ENCODE data around the gene PSG2. TPM values are rescaled to one million over a fixed set of nuclear protein-coding genes. Genes with fewer than 3 reads are reported as not detected.
"Not testable (repeated sequence)": the region's sequence is repeated elsewhere in the genome, so short reads cannot be mapped to it uniquely, and the experiment has no call there.

Gene PSG2
- not detected for total RNA-seq

DNA sequence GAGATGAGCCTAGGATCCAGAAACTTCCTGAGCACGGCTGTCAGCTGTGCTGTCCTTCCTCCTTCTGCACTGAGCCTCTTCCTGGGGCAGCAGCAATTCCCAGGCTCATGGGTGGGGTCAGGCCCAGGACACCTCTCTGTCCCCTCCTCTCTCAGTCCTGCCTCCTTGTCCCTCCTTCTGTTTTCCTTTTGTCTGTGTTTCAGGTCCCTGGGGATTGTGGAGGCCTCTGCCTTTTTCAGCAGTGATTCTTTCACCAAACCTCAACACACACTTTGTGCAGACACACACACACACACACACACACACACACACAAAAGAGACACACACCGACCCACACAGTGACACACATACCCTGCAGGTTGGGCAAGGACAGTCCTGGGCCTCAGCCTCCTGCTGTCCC, at the start of gene PSG2:
PSG2 (minus strand) TSS at position 101 of the 400 bp plus-strand sequence. CDS start 132 bp downstream, outside the sequence.
- H3K27me3 ChIP-seq; H3K27ac ChIP-seq; H3K9me3 ChIP-seq; H3K4me3 ChIP-seq; H3K4me1 ChIP-seq; H3K36me3 ChIP-seq; DNase-seq (ENCODE audit: low spot score): not testable (repeated sequence)

DNA sequence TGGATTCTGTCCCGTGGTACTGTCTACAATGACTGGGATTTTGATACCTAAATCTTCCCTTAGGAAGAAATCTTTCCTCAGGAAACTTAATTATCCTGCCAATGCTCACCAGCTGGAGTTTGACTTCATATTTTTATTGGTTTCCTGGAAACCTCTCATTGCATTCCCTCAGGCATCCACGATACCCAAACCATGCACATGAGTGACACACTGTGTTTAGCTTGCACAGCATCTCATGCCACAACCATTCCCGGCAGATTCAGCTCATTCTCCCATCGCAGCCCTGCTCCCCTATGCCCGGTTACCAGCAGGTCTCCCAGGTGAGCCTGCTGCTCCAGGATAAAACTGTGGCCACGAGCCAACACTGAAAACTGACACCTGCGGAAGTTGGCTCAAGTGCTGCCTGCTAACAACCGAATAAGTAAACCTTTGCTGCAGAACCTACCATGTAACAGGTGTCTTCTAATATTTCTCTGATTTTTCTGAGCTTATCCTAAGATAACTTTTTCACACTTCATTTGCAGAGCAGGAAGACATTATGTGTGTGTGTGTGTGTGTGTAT, 48.9 kb upstream of the PSG2 start:
- H3K27me3 ChIP-seq; H3K4me1 ChIP-seq; H3K9me3 ChIP-seq; H3K27ac ChIP-seq; DNase-seq (ENCODE audit: low spot score); H3K4me3 ChIP-seq; H3K36me3 ChIP-seq: not testable (repeated sequence)

DNA sequence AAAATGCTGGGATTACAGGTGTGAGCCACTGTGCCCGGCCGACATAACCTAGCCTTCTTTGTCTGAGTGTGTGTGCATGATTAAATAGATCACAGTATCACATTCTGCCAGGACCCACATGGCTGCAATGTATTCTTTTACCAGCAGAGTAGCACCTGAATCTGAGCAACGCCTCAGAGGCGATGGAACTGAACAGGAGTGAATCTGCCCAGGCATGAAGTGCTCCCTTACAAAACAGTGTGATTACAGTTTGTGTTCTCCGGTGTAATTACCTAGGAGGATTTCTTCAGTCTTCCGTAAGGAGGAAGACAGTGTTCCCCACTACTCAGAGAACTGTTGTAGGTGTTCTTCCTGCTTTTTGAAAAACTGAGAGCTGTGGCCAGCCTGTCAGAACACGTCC, 46.7 kb upstream of the PSG2 start:
- H3K27me3 ChIP-seq; DNase-seq (ENCODE audit: low spot score); H3K9me3 ChIP-seq; H3K36me3 ChIP-seq; H3K4me1 ChIP-seq; H3K27ac ChIP-seq; H3K4me3 ChIP-seq: not testable (repeated sequence)

DNA sequence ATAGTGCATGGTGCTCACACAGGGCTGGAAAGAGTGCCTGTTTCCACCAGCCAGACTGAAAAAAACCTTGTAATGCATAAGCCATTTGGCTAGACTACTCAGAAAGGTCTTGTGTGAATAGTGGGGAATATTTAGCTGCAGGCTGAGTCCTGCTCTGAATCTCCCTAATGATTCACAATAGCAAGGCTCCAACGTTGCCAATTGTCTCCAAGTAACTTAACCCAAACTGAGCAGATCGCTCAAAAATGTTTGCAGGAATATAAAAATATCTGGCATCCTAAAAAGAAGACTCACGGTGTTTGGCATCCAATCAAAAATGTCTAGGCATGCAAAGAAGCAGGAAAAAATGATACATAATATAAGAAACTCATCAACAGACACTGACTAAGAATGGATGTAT, 44.8 kb upstream of the PSG2 start:
- not testable (repeated sequence) for H3K4me1 ChIP-seq; H3K27me3 ChIP-seq; DNase-seq (ENCODE audit: low spot score); H3K9me3 ChIP-seq; H3K27ac ChIP-seq; H3K4me3 ChIP-seq; H3K36me3 ChIP-seq

DNA sequence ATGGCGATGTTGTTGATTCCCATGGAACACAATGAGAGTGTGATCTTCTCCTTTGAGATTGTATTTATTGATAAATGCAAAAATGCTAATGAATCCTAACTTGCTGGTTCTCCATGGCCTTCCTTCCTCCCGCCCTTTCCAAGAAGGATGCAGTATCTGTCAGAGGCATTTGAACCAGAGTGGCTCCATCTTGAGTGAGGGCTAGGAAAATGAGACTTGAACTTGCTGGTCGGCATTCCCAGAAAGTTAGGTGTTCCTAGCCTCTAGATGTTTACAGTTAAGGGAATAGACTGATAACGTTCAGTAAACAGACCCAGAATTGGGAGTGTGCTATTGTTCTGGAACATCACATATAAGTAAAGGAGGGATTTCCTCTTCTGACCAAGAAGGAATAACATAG, 44.2 kb upstream of the PSG2 start:
- DNase-seq (ENCODE audit: low spot score): no peak
- no peaks in the 10 kb centered on the region for H3K9me3 ChIP-seq

DNA sequence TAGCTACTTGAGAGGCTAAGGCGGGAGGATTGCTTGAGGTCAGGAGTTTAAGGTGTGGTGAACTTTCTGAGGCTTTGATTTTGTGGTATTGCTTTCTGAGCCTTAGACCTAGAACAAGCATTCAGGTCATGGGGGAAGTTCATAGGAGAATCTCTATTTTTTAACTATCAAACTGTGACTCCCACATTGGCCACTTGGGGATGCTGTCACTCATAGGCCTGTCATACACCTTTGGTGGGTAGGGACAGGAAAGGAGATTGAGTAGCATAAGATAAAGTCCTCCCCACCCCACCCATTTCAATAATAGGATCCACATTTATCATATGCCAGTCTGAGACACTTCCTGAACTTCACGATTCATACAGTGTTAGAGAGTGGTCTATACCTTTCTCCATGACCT, 41.9 kb upstream of the PSG2 start:
- H3K27ac ChIP-seq: no peak overlapping the region
- TF ChIP-seq, protein P1, sequence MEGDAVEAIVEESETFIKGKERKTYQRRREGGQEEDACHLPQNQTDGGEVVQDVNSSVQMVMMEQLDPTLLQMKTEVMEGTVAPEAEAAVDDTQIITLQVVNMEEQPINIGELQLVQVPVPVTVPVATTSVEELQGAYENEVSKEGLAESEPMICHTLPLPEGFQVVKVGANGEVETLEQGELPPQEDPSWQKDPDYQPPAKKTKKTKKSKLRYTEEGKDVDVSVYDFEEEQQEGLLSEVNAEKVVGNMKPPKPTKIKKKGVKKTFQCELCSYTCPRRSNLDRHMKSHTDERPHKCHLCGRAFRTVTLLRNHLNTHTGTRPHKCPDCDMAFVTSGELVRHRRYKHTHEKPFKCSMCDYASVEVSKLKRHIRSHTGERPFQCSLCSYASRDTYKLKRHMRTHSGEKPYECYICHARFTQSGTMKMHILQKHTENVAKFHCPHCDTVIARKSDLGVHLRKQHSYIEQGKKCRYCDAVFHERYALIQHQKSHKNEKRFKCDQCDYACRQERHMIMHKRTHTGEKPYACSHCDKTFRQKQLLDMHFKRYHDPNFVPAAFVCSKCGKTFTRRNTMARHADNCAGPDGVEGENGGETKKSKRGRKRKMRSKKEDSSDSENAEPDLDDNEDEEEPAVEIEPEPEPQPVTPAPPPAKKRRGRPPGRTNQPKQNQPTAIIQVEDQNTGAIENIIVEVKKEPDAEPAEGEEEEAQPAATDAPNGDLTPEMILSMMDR (IDR thresholded peaks at IDR 0.05): no peak
- H3K4me3 ChIP-seq: no peak overlapping the region
- H3K4me1 ChIP-seq: no peaks in the 10 kb centered on the region
- no peaks in the 10 kb centered on the region for H3K36me3 ChIP-seq
- H3K27me3 ChIP-seq: no peaks in the 10 kb centered on the region
- DNase-seq (ENCODE audit: low spot score): no peak
- H3K9me3 ChIP-seq: no peaks in the 10 kb centered on the region

More for the DNA sequence above, 44.2 kb upstream of the PSG2 start:
- Histone ChIP-seq H3K36me3 (no peaks in the 10 kb centered on the region), H3K4me1 (no peaks in the 10 kb centered on the region), H3K27ac (no peak overlapping the region), H3K27me3 (no peaks in the 10 kb centered on the region), H3K4me3 (no peak overlapping the region)
- TF ChIP-seq, protein P1 (IDR thresholded peaks at IDR 0.05): no peak

DNA sequence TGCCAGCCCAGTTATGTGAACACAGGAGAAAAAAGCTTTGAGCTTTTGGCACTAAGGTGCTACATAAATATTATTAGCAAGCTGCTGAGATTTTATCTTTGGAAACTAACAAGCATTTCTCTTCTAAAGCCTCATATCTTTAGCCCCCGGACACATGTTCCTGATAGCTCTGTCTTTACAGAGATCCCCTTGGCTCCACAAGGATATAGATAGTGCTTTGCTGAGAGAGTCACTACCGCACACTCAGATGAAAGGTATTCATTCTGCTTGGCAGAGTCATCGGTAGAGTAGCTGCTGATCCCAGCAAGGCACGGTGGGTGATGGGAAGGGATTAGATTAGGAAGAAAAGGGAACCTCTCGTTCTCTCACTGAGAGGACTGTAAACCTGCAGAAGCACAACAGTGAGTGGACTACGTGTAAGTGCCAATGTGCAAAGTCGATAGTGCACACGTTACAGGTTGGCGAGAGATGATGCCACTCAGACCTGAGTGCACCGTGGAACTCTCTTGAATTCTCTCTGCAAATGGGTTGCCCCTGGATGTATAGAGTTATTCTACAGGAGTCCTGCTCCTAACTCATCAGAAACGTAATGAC, 38.0 kb upstream of the PSG2 start:
- not testable (repeated sequence) for H3K4me3 ChIP-seq; H3K4me1 ChIP-seq; H3K27me3 ChIP-seq; H3K36me3 ChIP-seq; H3K9me3 ChIP-seq; DNase-seq (ENCODE audit: low spot score); H3K27ac ChIP-seq

DNA sequence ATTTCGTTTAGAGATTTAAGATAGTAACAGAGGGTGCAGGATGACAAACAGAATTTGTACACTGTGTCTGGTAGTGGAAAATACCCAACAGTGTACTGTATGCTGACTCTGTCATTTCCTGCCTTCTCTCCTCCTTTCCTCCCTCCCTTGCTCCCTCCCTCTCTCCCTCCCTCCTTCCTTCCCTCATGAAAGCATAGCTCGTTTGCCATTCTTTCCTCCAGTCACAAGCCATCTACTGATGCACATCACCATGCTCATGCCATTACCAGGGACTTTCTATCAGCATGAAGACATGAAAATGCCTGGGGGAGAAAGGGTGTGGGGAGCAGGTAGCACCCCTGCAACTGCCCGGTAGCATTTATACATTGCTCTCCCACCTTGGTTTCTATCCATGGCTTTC, 37.0 kb upstream of the PSG2 start:
- H3K27ac ChIP-seq; H3K9me3 ChIP-seq; H3K4me1 ChIP-seq; H3K4me3 ChIP-seq; H3K27me3 ChIP-seq; DNase-seq (ENCODE audit: low spot score); H3K36me3 ChIP-seq: not testable (repeated sequence)

DNA sequence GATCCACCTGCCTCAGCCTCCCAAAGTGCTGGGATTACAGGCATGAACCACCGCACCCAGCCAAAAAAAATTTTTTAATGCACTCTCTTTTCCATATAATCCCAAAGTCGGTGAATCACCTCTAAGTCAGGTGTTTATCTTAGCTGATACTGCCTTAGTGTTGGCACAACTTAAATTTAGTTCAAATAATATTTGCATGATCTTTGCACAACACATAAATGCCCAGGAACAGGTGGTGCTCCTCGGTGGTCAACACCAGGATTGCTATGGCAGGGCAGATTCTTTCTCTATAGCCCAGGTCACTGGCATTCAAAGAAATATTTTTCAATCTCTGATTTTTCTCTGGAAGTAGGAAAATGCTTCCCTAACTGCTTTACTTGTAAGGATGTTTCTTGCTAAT, 33.9 kb upstream of the PSG2 start:
- H3K27me3 ChIP-seq; H3K4me3 ChIP-seq; DNase-seq (ENCODE audit: low spot score); H3K9me3 ChIP-seq; H3K27ac ChIP-seq; H3K36me3 ChIP-seq; H3K4me1 ChIP-seq: not testable (repeated sequence)

DNA sequence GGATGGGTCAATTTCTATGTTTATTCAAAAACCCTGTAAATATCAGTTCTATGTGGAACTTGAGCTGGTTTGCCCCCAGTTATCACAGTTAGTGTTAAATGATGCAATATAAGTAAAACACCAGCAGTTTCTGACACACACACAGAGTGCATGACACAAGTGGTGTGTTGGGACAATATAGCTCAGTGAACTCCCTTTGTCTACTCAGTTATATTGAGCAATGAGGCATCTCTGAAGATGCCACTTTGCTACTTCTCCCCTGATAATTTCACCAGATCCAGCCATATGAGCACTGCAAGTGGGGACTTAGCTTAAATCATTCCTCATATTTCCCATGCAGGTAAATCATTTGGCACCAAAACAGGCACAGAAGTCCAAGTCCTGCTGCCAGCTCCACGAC, 33.0 kb upstream of the PSG2 start:
- DNase-seq (ENCODE audit: low spot score); H3K27me3 ChIP-seq; H3K4me3 ChIP-seq; H3K27ac ChIP-seq; H3K4me1 ChIP-seq; H3K9me3 ChIP-seq; H3K36me3 ChIP-seq: not testable (repeated sequence)

DNA sequence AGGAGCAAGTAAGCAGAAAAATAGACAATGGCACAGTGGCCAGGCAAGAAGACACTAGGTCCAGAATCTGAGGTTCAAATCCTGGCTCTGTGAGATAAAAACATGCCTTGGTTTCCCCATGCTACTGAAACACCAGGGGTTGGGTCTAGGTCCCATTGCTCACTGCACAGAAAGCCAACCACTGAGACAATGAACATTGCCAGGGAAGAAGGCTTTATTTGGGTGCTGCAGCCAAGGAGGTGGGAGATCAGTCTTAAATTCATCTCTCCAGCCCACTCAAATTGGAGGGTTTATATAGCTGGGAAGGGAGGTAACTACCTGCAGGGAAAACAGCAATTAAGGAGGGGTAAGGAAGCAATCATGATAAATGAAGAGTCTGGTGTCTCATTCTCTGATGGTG, 32.6 kb upstream of the PSG2 start:
- not testable (repeated sequence) for H3K9me3 ChIP-seq; H3K36me3 ChIP-seq; DNase-seq (ENCODE audit: low spot score); H3K4me3 ChIP-seq; H3K4me1 ChIP-seq; H3K27me3 ChIP-seq; H3K27ac ChIP-seq

DNA sequence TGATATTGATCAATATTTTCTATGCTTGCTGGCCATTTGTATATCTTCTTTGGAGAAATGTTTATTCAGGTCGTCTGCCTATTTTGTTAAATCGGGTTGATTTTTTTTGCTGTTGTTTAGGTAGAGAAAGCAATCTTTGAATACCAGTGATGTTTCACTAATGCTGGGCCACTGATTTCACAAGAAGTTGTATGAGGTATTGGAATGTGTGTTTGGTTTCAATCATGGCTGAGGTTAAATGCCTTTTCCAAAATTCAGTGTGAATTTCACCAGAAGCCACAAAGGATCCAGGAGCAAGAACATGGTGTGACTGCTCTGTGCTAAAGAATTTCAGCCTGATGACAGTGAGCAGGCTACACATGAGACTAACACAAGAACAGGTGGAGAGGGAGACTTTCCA, 32.1 kb upstream of the PSG2 start:
- not testable (repeated sequence) for H3K27ac ChIP-seq; H3K27me3 ChIP-seq; DNase-seq (ENCODE audit: low spot score)

DNA sequence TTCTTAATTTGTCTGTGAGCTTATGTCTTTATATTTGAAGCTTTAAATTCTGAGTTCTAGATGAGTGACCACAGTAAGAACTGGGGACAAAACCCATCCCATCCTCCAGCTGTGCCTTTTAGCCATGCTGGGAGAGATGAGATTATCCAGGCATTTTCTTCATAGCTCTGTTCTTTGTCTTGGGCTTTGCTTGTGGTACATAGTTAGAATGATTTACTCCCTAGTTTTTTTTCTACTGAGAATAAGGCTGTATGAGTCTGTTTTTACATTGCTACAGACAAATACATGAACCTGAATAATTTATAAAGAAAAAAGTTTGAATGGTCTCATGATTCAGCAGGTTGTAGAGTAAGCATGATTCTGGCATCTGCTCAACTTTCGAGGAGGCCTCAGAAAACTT, 24.9 kb upstream of the PSG2 start:
- not testable (repeated sequence) for H3K27me3 ChIP-seq; DNase-seq (ENCODE audit: low spot score); H3K36me3 ChIP-seq; H3K9me3 ChIP-seq; H3K4me1 ChIP-seq; H3K27ac ChIP-seq; H3K4me3 ChIP-seq

More for the DNA sequence above, 32.1 kb upstream of the PSG2 start:
- H3K36me3 ChIP-seq, H3K4me3 ChIP-seq, H3K4me1 ChIP-seq, H3K9me3 ChIP-seq: not testable (repeated sequence)

All from right atrium auricular region (tissue), 2 donors.